A172 (cell line): Measurements from ENCODE around the gene ZBTB18. TPM values are rescaled to one million over a fixed set of nuclear protein-coding genes. Genes with fewer than 3 reads are reported as not detected.

Experiments
- DNase-seq: peaks from one replicate; pipeline ENCODE4 v3.0.0-alpha.2; 2015; ENCODE audit warnings: low spot score
- total RNA-seq: library from RNA; depleted of rRNA; stranded (reverse); fragments of >200 nt; shearing (Covaris generic); gene quantifications from 2 replicates; pipeline ENCODE4 v1.2.3, GENCODE V29; 2014

The ZBTB18 gene
- total RNA-seq, 1 experiment from 2014 or later, result 28.8 TPM

- no peak for DNase-seq
Observed at GRCh38 chr1:244062156-244062725, 11.2 kb downstream of the ZBTB18 start.

GRCh38 chr1:244063498-244063897, 12.4 kb downstream of the ZBTB18 start:
- DNase-seq, result no peak

GRCh38 chr1:244064621-244065020, 13.5 kb downstream of the ZBTB18 start:
- no peak for DNase-seq

DNA sequence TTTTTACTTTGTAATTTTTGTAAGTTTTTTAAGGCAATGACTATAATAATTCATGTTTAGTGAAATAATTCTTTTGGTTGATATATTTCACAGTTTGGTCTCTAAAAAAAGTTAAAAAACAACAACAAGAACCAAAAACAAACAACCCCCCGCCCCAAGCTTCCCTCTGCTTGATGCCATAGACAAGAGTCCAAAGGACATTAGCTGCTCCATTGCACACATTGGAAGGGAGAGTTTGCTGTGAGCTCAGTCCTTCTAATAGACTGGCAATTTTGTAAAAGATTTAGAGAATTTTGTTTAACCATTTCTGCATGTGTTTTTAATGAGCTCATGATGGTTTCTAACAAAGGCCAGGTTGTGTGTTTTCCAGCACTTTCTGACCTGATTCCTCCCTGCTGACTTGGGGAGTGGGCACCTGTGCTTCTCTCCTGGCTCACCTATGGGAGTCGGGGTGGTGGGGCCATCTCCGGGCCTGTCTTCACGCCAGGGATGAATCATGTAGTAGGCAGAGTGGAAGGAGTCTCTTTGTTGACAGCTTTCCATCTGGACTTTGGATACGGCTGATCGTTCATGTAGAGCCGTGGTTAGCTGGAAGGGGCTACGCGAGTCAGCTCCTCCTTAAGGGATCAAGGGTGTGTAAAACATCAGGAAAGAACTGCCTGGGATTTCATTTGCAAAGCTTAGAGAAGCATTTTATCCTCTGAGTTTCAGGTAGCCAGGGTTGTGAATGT, 14.1 kb downstream of the ZBTB18 start:
- DNase-seq, result no peak

DNA sequence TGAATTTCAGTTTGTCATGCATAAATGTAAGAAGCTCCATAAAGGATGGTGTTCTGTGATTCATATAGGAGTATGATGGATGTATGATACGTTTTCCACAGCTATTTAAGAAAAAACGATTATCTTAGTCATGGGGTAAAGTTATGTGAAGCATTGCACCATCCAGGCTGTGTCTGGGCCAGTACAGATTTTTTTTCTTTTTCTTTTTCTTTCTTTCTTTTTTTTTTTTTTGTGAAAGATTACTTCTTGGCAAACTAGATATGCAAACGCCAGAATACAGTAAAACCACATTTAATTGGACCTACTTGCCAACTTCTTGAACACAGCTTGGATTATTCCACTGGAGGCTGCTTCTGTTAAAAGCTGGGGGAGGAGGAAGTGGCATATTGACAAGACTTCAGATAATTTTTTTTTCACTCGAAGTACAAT, 14.9 kb downstream of the ZBTB18 start:
- no peak for DNase-seq

DNA sequence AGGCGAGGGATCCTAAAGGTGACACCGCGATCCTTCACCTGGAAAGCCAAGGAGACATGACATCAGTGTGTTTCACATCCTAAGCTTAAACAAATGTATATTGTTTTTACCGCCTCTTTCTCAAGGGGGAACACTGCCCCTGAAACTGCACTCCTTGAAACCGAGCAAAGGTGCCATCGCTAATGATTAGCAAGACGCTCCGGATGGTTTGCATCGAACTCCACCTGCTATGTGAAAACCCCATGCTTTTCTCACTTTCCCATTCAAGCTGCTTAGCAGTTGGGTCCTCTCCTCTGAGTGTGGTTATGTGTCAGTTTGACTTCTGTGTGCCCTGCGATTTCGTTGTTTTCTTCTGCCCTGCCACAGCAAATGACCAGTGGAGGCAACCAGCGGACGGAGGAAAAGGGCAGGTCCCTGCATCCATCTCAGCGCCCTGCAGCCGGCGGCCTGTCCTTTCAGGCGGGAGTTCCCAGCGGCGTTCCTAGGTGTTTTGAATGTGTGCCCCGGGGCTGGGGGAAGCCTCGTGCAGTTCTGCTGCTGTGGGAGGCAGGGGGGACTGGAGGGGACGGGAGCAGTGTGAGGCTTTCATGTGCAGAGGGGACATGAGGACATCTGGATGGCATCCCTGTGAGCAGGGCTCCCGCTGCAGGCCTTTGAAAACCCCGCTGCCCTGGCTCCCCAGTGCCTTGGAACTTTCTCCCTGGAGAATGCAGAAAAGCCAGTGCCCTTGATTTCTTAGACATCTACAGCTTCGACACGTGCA, 16.1 kb downstream of the ZBTB18 start:
- no peak for DNase-seq

GRCh38 chr1:244067893-244068292, 16.8 kb downstream of the ZBTB18 start:
- peak; percentile 69 for DNase-seq

GRCh38 chr1:244068567-244068966, 17.5 kb downstream of the ZBTB18 start:
- peak; percentile 54 for DNase-seq

DNA sequence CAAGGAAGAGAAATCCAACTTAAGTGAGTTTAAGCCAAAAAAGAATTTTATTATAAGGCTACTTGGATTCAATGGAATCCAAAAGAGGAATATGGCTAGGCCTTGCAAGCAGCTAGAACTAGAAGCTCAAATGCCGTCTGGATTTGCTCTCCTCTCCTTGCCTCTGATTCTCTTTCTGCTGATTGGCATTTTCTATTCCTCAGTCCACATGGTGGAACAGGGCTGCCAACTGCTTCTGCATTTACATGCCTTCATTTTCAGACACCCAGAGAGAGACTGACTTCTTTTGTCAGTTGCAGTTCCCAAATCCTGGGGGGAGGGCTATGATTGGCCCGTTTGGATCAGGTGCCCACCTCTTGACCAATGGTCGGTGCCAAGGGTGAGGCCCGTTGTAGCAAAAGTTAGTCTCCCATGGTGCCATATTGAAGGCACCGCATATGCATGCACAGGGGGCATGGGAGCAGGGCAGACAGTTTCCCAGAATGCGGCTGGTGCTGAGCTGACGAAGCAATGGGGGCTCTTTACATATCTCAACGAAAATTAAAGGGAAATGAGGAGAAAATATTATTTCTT, 18.3 kb downstream of the ZBTB18 start:
- no peak for DNase-seq

- no peak for DNase-seq
Observed at GRCh38 chr1:244074559-244075171, 23.6 kb downstream of the ZBTB18 start.

GRCh38 chr1:244075247-244075722, 24.2 kb downstream of the ZBTB18 start:
- DNase-seq, result peak; percentile 61

GRCh38 chr1:244076740-244077139, 25.7 kb downstream of the ZBTB18 start:
- no peak for DNase-seq

GRCh38 chr1:244077473-244078220, 26.6 kb downstream of the ZBTB18 start:
- DNase-seq, result no peak

- no peak for DNase-seq
Observed at GRCh38 chr1:244080343-244080929, 29.4 kb downstream of the ZBTB18 start.

DNA sequence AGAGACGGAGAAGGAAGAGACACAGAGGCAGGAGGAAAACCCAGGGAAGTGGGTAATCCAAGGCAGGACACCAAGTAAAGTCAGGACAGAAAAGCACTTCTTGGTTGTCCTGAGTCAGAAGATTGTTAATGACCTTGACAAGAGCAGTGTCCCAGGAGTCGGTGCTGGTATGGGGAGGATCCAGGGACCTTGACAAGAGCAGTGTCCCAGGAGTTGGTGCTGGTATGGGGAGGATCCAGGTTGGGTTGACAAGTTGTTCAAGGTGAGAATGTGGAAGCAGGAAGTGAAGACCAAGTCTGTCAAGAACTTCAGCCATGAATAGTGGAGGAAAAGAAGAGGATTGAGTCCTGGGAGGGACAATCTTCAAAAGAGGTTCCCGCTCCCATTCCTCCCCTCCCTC, 31.9 kb downstream of the ZBTB18 start:
- DNase-seq, result no peak

DNA sequence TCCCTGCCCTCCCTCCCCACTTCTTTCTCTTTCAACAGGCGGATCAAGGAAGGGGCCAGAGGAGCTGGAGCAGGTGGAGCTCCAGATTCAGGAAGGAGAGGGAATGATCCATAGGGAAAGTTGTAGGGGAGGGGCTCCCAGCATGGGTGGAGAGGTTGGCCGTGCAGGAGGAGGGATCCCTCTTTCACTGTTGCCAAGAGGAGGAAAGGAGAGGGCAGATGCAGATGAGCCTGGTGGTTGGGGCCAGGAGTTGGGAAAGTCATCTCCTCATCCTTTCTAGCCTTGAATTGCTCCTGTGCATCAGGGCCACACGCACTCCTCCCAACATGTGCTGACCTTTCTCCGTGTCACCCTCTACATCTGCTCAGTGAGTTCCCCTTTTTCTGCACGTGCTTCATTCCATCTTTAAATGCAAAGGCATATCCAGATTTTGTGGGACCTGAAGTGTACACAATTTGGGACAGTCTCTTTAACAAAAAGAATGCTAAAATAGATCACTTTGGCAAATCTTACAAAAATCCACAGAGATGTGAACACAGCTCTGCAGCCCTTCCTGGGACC, 32.4 kb downstream of the ZBTB18 start:
- no peak for DNase-seq

- DNase-seq, result no peak
Observed at GRCh38 chr1:244084763-244085162, 33.7 kb downstream of the ZBTB18 start.

GRCh38 chr1:244085891-244086290, 34.8 kb downstream of the ZBTB18 start:
- no peak for DNase-seq

GRCh38 chr1:244087021-244087560, 36.0 kb downstream of the ZBTB18 start:
- DNase-seq, result no peak

DNA sequence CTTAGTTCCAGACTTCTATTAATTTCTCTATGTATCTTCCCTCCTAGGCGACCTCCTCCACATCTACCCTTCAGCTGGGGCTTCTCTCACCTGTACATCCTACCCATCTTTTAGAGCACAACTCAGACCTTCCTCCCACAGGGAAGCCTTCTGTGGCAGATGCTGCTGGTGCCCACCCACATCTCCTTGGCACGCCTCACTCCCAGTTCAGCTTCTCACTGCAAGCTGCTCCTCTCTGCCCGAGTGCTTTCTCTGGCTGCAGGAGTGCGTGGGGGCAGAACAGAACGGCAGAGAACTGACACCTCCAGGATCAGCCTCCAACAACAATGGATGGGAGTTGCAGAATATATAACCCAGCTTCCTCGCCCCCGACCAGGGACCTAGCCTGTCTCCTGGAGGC, 36.5 kb downstream of the ZBTB18 start:
- DNase-seq, result no peak
